Effector CD4-positive, alpha-beta T cell (primary cell): ENCODE measurements around the gene CLEC1A. TPM values are rescaled to one million over a fixed set of nuclear protein-coding genes. Genes with fewer than 3 reads are reported as not detected.

Experiments used
- DNase-seq: peaks from one replicate; pipeline ENCODE4 v3.0.0-alpha.2; 2020
- total RNA-seq: gene quantifications from one replicate; lab custom pipeline; 2026; lab: John Stamatoyannopoulos, UW

The CLEC1A gene
- total RNA-seq, result not detected

DNA sequence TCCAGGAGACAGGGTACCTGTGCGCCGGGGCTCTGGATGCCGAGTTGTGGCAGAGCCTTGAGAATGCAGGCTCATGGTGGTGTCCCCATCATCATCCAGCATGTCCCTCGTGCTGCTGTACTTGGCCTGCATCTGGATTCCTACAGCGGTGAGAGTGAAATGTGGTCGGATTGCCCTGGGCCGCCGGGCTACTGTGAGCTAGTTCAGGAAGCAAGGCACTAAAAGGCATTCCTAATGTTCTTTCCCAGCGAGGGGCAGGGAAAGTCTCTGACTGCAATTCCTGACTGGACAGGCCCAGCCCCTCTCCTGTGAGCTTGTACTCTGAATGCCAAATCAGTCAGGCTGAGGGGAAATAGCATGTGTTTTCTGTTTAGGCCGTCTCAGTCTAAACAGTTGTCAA is at the start of gene CLEC1A:
Gene CLEC1A, minus strand, starts transcription at position 195 of the 400 bp plus-strand sequence. Its CDS starts 63 bp downstream, at position 132.
- no peak for DNase-seq

DNA sequence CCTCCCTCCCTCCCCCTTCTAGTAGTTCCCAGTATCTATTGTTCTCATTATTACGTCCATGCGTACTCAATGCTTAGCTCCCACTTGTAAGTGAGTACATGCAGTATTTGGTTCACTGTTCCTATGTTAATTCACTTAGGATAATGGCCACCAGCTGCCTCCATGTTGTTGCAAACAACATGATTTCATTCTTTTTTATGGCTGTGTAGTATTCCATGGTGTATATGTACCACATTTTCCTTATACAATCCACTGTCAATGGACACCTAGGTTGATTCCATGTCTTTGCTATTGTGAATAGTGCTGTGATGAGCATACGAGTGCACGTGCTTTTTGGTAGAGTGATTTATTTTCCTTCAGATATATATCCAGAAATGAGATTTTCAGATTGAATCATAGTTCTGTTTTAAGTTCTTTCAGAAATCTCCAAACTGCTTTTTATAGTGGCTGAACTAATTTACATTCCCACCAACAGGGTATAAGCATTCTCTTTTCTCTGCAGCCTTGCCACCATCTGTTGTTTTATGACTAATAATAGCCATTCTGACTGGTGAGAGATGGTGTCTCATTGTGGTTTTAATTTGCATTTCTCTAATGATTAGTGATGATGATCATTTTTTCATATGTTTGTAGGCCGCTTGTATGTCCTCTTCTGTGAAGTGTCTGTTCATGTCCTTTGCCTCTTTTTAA is 49.1 kb upstream of the CLEC1A start:
- no peak for DNase-seq

GRCh38 chr12:10142976-10143589 is 44.3 kb upstream of the CLEC1A start:
- no peak for DNase-seq

- peak; percentile 11 for DNase-seq
Observed at GRCh38 chr12:10140001-10140400, 41.2 kb upstream of the CLEC1A start.

GRCh38 chr12:10136637-10137205 is 37.9 kb upstream of the CLEC1A start:
- no peak for DNase-seq

- DNase-seq, result no peak
Observed at GRCh38 chr12:10135126-10135525, 36.3 kb upstream of the CLEC1A start.

- DNase-seq, result no peak
Observed at GRCh38 chr12:10132850-10133370, 34.1 kb upstream of the CLEC1A start.

DNA sequence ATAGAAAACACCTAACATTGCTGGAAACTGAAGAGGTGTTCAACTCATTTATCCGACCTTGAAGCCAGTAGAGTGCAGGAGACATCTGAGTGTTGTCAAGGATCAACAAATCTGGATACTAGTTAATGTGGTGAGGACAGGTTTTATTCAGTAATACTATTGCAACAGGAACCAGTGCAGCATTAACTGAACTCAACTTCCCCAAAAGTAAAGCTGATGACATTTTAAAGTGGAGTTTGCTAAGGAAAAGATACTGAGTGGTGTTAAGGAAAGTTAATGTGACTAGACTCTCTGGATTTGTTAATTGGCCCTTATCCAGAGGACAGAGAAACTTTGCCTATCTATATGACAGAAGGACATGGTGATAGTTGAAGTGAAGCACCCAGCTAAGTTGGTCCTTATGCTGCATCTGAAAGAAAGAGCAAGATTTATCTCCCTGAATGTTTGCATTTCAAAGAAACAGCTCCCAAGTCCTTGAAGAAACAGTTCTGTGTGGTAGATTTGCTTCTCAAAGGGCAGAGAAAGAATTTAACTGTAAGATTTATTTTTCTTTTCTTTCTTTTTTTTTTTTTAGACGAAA is 32.4 kb upstream of the CLEC1A start:
- DNase-seq, result no peak

GRCh38 chr12:10130042-10130441 is 31.3 kb upstream of the CLEC1A start, which contains the start of gene CLEC7A:
Gene CLEC7A (minus strand): TSS chr12:10130199. CDS start chr12:10130082, 117 bp downstream.
- DNase-seq, result no peak

GRCh38 chr12:10128687-10129086 is 29.9 kb upstream of the CLEC1A start:
- no peak for DNase-seq

GRCh38 chr12:10126413-10126812 is 27.6 kb upstream of the CLEC1A start:
- no peak for DNase-seq

DNA sequence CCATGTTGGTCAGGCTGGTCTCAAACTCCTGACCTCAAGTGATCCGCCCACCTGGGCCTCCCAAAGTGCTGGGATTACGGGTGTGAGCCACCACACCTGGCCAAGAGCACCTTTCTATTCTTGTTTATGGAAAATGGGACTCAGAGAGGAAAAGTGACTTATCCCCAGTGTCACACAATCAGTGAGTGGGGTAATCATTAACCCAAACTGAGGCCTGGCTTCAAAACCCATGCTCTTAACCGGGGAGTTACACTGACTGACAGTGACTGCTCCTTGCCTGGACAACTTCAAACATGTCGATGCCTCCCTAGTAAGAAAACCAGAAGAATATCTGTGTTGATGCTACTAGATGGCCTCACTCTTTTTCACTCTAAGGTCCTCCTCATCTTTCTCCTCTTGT is 23.9 kb upstream of the CLEC1A start:
- DNase-seq, result no peak

GRCh38 chr12:10121278-10121677 is 22.5 kb upstream of the CLEC1A start:
- DNase-seq, result no peak

DNA sequence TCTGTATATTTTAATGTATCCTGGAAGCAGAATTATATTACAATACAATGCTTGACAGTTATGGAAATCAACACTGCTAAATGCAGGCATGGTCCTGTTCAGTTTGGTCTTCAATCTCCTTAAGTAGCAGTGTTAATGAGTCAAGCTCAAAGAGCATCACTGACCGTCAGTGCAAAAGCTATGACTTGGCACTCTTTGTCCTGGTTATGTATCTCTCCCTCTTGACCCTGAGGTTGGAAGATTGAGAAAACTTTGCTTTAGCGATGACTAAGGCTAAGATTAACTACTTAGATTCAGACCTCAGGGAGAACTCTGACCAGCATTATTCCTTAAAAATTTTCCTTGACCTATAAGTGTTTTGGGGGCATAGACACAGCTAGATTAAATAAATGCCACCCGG is 20.3 kb upstream of the CLEC1A start:
- no peak for DNase-seq

DNA sequence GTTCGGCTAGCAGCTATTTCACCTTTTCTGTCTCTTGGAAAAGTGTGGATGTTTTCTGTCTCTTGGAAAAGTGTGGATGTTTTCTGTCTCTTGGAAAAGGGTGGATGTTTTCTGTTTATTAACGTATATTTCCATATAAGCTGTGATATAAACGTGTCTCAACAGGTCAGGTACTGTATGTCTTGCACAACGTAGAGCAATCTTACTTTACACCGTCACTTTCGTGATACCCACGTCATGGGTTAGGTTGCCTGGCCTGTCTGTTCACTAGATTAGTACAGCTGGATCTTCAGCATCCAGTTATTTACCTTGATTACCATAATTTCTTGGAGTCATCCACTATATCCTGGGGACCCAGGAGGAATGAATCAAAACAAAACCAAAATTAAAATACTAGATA is 17.1 kb upstream of the CLEC1A start:
- DNase-seq, result no peak

- DNase-seq, result no peak
Observed at GRCh38 chr12:10115311-10115710, 16.5 kb upstream of the CLEC1A start.

DNA sequence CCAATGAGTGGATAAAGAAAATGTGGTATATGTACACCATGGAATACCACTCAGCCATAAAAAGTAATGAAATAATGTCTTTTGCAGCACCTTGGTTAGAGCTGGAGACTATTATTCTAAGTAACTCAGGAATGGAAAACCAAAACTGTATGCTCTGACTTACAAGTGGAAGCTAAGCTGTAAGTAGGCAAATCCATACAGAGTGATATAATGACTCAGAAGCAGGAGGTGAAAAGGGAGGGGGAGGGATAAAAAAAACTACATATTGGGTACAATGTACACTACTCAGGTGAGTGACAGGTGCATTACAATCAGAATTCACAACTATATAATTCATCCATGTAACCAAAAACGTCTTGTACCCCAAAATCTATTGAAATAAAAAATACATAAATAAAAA is 15.1 kb upstream of the CLEC1A start:
- no peak for DNase-seq

GRCh38 chr12:10113075-10113474 is 14.3 kb upstream of the CLEC1A start:
- no peak for DNase-seq

DNA sequence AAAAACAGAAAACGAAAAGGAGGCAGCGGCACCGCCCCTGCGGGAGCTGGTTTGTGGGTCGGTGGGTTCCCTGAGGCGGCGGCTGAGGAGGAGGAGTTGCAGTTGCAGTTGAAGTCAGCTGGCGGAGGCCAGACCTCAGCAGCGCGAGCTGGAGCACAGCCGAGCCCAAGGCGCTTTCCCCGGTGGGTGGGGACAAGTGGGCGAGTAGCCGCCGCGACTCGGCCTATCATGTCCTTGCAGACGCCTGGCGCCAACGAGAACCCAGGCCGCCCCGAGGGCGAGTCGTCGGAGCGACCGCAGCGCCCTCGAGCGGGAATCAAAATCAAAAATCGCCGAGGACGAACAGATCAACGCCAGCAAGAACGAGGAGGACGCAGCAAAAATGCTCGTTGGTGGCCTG is 12.7 kb upstream of the CLEC1A start:
- DNase-seq, result no peak

DNA sequence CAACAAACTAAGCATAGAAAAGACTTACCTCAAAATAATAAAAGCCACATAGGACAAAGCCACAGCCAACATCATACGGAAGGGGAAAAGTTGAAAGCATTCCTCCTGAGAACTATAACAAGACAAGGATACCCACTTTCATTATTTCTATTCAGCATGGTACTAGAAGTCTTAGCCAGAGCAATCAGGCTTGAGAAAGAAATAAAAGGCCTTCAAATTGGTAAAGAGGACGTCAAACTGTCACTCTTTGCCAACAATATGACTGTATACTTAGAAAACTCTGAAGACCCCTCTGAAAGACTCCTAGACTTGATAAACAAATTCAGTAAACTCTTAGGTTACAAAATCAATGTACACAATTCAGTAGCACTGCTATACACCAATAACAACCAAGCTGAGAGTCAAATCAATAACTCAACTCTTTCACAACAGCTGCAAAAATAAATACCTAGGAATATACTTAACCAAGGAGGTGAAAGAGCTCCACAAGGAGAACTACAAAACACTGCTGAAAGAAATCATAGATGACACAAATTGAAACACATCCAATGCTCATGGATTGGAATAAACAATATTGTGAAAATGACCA is 11.6 kb upstream of the CLEC1A start:
- DNase-seq, result no peak

- DNase-seq, result no peak
Observed at GRCh38 chr12:10102322-10102721, 3.5 kb upstream of the CLEC1A start.

DNA sequence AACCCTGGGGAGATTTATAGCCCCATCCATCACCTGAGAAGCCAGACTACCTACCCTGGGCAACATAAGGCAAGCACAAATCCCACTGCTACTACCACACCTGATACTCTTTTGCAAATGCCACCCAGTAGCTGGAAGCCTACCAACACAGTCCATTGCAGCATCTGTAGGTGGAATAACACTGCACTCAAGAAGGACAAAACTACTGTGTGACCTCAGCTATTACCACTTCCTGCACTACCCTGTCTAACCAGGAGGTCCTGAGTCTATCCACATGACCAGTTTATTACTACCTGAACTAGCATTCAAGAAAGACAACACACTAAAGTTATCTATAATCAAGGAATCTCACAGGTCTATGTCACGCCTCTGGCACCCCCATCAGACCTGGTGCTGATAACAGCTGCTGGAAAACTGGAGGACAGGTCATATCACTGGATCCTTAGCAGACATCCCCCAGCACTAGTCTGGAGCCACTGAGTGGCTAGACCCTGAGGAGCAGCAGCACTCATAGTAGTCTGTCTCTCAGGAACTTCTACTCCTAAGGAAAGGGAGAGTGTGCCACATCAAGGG is 2.9 kb upstream of the CLEC1A start:
- DNase-seq, result no peak

DNA sequence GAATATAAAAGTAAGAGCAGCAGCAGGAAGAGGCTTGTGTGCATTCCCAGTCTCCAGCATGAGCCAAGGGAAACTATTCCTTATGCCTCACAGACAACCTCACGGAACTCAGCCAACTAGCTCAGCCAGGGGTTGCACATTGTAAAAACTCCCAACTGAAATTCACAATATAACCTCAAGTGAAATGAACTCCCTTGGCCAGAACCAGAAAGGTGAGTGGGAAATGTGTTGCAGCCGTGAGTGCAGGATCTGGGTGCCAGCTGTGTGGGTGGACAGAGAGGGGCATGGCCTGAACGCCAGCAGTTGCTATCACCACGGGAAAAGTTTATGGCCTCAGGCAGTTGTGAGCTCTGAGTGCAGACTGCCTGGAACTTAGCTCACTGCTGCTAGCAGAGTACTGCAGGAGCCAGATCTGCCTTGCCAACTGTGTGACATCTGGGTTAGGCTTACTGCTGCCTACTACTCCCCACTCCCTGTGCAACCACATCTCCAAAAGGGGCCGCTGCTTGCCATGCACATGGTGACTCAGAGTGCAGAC is 2.3 kb upstream of the CLEC1A start:
- DNase-seq, result no peak
